ENCODE results near the gene RDX.
"Not testable (repeated sequence)": the region's sequence is repeated elsewhere in the genome, so short reads cannot be mapped to it uniquely, and the experiment has no call there.

RDX gene

DNA sequence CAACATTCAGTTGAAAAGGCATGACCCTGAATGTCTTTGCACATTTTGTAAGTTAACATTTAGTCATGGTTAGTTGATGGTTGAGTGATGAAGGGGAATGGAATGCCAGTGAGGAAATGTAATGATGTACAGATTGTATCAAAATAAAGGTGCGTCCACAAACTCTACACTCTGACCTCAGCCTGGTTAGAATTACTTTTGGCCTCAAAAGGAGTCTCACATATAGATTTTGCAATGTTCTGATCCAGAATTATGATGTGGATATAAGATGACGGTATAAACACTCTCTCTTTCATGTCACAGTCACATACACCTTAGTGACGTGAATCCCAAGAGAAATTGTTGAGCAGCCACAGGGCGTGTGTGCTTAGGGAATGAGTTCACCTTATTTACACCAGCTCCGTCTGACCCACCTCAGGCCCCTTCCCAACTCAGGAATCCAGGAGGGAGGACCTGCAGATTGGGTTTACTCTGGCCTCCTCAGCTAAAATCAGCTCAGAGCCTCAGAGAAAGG is 100.1 kb downstream of the RDX start:
- Histone ChIP-seq H3K36me3 (no peaks in the 10 kb centered on the region), H3K9me3 (no peaks in the 10 kb centered on the region), H3K4me3 (ENCODE audit: low read depth, low read length) (no peak overlapping the region), H3K27me3 (no peaks in the 10 kb centered on the region), H3K4me1 (no peaks in the 10 kb centered on the region)
- DNase-seq = no peak
- TF ChIP-seq, protein P1, sequence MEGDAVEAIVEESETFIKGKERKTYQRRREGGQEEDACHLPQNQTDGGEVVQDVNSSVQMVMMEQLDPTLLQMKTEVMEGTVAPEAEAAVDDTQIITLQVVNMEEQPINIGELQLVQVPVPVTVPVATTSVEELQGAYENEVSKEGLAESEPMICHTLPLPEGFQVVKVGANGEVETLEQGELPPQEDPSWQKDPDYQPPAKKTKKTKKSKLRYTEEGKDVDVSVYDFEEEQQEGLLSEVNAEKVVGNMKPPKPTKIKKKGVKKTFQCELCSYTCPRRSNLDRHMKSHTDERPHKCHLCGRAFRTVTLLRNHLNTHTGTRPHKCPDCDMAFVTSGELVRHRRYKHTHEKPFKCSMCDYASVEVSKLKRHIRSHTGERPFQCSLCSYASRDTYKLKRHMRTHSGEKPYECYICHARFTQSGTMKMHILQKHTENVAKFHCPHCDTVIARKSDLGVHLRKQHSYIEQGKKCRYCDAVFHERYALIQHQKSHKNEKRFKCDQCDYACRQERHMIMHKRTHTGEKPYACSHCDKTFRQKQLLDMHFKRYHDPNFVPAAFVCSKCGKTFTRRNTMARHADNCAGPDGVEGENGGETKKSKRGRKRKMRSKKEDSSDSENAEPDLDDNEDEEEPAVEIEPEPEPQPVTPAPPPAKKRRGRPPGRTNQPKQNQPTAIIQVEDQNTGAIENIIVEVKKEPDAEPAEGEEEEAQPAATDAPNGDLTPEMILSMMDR (IDR thresholded peaks at IDR 0.05; ENCODE audit: low read depth, low read length) = no peak

DNA sequence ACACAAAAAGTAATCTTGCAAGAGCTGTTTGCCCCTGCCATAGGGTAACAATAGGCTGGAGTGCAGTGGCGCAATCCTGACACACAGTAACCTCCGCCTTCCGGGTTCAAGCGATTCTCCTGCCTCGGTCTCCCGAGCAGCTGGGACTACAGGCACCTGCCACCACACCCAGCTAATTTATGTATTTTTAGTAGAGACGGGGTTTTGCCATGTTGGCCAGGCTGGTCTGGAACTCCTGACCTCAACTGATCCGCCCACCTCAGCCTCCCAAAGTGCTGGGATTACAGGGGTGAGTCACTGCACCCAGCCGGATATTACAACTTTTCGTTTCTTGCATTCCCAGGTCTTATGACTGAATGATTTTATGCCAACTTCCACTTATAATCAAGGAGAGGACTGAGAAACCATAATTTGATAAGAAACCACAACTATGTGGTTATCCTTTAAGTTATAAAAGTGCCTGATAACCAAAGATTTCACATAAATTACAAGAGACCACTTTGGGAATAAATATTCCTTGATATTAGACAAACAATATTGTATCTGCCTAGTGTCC is 102.1 kb downstream of the RDX start:
- not testable (repeated sequence) for H3K4me1 ChIP-seq, H3K9me3 ChIP-seq

DNA sequence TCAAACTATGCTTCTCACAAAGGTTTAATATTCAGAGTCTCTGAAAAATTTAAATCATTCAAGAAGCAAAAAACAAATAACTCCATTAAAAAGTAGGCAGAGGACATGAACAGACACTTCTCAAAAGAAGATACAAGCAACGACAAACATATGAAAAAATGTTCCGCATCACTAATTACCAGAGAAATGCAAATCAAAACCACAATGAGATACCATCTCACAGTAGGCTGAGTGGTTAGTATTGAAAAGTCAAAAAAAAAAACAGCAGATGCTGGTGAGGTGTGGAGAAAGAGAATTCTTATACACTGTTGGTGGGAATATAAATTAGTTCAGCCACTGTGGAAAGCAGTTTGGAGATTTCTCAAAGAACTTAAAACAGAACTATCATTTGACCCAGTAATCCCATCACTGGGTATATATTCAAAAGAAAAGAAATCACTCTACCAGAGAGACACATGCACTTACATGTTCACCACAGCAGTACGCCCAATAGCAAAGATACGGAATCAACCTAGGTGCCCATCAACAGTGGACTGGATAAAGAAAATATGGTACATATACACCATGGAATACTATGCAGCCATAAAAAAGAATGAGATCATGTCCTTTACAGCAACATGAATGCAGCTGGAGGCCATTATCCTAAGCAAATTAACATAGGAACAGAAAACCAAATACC is 103.7 kb downstream of the RDX start:
- not testable (repeated sequence) for H3K36me3 ChIP-seq; H3K9me3 ChIP-seq; H3K4me3 ChIP-seq (ENCODE audit: low read depth, low read length); H3K4me1 ChIP-seq; H3K27me3 ChIP-seq; DNase-seq

More for the DNA sequence above, 102.1 kb downstream of the RDX start:
- not testable (repeated sequence) for H3K4me3 ChIP-seq (ENCODE audit: low read depth, low read length); H3K27me3 ChIP-seq; DNase-seq; H3K36me3 ChIP-seq

DNA sequence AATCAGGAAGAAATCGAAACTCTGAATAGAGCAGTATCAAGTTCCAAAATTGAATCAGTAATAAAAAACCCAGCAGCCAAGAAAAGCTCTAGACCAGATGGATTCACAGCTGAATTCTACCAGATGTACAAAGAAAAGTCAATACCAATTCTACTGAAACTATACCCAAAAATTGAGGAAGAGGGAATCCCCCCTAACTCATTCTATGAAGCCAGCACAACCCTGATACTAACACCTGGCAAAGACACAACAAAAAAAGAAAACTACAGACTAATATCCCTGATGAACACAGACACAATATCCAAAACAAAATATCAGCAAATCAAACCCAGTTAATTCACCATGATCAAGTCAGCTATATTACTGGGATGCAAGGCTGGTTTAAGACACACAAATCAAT is 105.5 kb downstream of the RDX start:
- H3K36me3 ChIP-seq = no peaks in the 10 kb centered on the region
- H3K4me1 ChIP-seq = no peaks in the 10 kb centered on the region
- no peak for DNase-seq

DNA sequence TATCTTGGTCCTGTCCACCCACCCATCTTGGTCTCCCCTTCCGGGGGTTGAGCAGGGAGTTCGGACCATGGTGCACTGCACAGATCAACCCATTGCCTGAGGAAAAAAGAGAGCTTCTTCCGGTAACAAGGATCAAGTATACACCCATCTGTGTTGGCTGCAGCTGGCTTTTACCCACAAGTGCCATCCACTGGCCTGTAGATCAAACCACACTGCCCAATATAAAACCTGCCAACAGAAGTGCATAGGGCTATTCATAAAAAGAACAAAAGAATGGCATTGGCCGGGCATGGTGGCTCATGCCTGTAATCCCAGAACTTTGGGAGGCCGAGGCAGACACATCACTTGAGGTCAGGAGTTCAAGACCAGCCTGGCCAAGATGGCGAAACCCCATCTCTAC is 108.7 kb downstream of the RDX start:
- DNase-seq = no peak
- no peaks in the 10 kb centered on the region for H3K27me3 ChIP-seq
- 0 out of 2 replicates have a peak, but pooled peaks cover 3% of the 10 kb centered on the region for H3K9me3 ChIP-seq
- H3K4me1 ChIP-seq = no peaks in the 10 kb centered on the region
- H3K4me3 ChIP-seq (ENCODE audit: low read depth, low read length) = no peak overlapping the region
- no peaks in the 10 kb centered on the region for H3K36me3 ChIP-seq
- TF ChIP-seq, protein P1 (IDR thresholded peaks at IDR 0.05; ENCODE audit: low read depth, low read length) = no peak

More for the DNA sequence above, 105.5 kb downstream of the RDX start:
- Histone ChIP-seq H3K27me3 (no peaks in the 10 kb centered on the region), H3K9me3 (no peaks in the 10 kb centered on the region), H3K4me3 (ENCODE audit: low read depth, low read length) (no peak overlapping the region)
- TF ChIP-seq, protein P1 (IDR thresholded peaks at IDR 0.05; ENCODE audit: low read depth, low read length) = no peak

DNA sequence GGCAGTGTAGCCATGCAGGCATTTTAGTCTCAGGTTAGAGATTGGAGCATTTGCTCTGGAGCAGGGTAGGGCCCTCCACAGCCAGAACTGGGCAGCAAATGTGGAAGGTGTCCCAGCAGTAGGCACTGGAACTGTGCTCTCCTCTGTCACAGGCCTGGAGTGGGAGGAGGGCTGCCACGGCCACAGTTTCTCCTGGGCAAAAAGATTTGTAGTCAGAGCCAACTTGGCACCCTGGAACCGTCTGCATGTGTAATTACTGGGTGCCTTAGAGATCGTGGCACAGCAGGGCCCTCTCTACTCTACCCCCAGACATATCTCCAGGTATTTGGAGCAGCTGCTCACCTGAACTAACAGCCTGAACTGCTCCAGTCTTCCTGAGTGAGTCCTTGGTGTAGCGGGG is 109.5 kb downstream of the RDX start:
- DNase-seq = no peak
- Histone ChIP-seq H3K27me3 (no peaks in the 10 kb centered on the region), H3K4me1 (no peaks in the 10 kb centered on the region), H3K4me3 (ENCODE audit: low read depth, low read length) (no peak overlapping the region), H3K36me3 (no peaks in the 10 kb centered on the region), H3K9me3 (0 out of 2 replicates have a peak, but pooled peaks cover 3% of the 10 kb centered on the region)
- TF ChIP-seq, protein P1 (IDR thresholded peaks at IDR 0.05; ENCODE audit: low read depth, low read length) = no peak

DNA sequence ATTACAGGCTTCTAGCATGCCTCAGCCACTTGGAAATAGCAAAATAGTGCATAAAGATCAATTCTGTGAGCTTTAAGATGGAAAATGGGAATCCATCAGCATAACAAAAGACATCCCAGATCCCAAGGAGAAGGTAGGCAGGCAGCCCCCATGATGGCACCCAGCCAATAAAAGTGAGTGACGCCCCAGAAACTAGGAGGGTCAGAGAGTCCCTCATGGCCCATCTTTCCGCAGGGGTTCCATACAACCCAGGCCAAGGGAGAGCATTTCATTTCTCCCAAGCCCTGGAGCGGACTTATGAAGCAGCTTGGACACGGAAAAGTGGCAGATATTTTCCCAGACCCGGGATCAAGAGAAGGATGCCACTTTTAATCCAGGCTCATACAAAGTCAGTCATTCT is 110.0 kb downstream of the RDX start:
- H3K9me3 ChIP-seq = 0 out of 2 replicates have a peak, but pooled peaks cover 3% of the 10 kb centered on the region
- H3K36me3 ChIP-seq = no peaks in the 10 kb centered on the region
- no peak for DNase-seq
- H3K4me3 ChIP-seq (ENCODE audit: low read depth, low read length) = no peak overlapping the region
- H3K27me3 ChIP-seq = no peaks in the 10 kb centered on the region
- TF ChIP-seq, protein P1 (IDR thresholded peaks at IDR 0.05; ENCODE audit: low read depth, low read length) = no peak
- H3K4me1 ChIP-seq = no peaks in the 10 kb centered on the region

Data from BE2C (cell line).